ENCODE results near the gene GALNT7.

The GALNT7 gene

DNA sequence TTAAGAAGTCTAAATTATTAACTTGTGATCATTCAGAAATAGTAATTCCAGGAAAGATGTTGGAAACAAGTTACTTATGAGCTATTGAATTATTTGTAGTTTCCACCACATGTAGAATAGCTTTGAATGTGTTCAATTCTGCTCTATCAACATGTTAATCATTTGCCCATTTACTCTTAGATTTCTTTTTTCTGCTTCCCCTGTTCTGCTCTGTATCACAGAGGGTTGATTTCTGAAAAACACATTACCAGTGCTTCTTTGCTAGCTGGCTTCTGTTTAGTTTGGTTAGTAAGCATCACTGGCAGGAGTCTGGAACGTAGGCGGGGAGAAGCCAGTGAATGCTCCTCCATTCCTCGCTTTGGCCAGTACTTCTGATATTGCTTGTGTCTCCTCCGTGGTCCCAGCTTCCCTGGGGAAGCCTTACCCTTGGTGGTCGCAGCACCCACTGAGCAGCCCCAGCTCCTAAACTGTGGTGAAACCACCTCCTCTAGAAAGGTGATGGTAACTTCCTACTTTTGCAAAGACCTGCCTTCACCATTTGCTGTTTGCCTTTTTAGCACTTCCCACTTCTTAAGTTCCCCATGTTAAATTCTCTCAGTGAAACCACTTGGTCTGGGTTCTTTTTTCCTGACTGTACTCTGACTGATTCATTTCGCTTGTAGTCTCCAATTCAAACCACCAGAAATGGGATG is 40.3 kb upstream of the GALNT7 start:
- DNase-seq, result no peak
- in situ Hi-C loops (cut with HindIII; ENCODE audit: low pct_ligation_motif_present, low sequenced_read_pairs), result no loop called here

DNA sequence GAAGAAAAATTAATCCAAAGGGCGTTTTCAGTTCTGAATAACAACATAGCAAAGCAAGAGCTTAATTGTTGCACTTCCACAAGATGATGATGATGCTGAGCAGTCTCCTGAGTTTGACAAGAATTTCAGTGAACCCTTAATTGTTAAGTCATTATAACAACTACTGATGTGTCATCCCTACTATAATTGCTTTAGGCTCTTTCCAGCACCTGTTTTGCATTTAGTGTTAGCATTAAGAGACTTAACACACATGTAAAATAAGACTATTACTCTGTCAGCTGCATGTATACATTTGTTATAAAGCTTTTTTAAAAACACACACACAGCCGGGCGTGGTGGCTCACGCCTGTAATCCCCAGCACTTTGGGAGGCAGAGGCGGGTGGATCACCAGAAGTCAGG is 37.9 kb upstream of the GALNT7 start:
- DNase-seq, result no peak
- no peak overlapping the region for H3K4me3 ChIP-seq (ENCODE audit: low read depth, low read length)
- TF ChIP-seq, protein P1, sequence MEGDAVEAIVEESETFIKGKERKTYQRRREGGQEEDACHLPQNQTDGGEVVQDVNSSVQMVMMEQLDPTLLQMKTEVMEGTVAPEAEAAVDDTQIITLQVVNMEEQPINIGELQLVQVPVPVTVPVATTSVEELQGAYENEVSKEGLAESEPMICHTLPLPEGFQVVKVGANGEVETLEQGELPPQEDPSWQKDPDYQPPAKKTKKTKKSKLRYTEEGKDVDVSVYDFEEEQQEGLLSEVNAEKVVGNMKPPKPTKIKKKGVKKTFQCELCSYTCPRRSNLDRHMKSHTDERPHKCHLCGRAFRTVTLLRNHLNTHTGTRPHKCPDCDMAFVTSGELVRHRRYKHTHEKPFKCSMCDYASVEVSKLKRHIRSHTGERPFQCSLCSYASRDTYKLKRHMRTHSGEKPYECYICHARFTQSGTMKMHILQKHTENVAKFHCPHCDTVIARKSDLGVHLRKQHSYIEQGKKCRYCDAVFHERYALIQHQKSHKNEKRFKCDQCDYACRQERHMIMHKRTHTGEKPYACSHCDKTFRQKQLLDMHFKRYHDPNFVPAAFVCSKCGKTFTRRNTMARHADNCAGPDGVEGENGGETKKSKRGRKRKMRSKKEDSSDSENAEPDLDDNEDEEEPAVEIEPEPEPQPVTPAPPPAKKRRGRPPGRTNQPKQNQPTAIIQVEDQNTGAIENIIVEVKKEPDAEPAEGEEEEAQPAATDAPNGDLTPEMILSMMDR (IDR thresholded peaks at IDR 0.05; ENCODE audit: low read depth, low read length, missing control alignments), result no peak
- H3K27me3 ChIP-seq (replicated peaks), result no peaks in the 10 kb centered on the region
- no peaks in the 10 kb centered on the region for H3K36me3 ChIP-seq (replicated peaks)
- in situ Hi-C loops (cut with HindIII; ENCODE audit: low pct_ligation_motif_present, low sequenced_read_pairs), result no loop called here
- no peak overlapping the region for H3K27ac ChIP-seq

More for the DNA sequence above, 40.3 kb upstream of the GALNT7 start:
- Histone ChIP-seq H3K27ac (no peak overlapping the region), H3K4me3 (ENCODE audit: low read depth, low read length) (no peak overlapping the region), H3K36me3 (replicated peaks) (no peaks in the 10 kb centered on the region), H3K27me3 (replicated peaks) (no peaks in the 10 kb centered on the region)
- TF ChIP-seq, protein P1 (IDR thresholded peaks at IDR 0.05; ENCODE audit: low read depth, low read length, missing control alignments), result no peak

DNA sequence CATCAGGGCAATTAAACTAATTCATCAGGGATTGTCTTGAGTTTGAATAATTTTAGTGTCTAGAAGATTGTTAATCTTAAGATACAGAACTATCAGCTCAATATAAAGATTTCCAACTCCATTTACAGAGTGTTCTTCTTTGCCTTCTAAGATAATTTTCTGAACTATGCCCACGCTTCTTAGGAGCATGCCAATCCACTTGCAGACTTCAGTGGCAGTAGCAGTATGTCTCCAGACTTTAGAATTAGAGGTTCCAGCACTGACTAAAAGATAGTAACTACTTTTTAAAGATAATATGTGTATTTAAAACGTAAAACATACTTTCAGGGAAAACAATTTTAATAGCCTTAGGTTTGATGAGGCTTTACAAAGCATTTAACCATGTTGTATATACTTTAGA is 34.2 kb upstream of the GALNT7 start:
- H3K27me3 ChIP-seq (replicated peaks), result no peaks in the 10 kb centered on the region
- no peak overlapping the region for H3K27ac ChIP-seq
- no peak overlapping the region for H3K4me3 ChIP-seq (ENCODE audit: low read depth, low read length)
- no peak for DNase-seq
- H3K36me3 ChIP-seq (replicated peaks), result no peaks in the 10 kb centered on the region
- in situ Hi-C loops (cut with HindIII; ENCODE audit: low pct_ligation_motif_present, low sequenced_read_pairs), result no loop called here
- TF ChIP-seq, protein P1 (IDR thresholded peaks at IDR 0.05; ENCODE audit: low read depth, low read length, missing control alignments), result no peak

DNA sequence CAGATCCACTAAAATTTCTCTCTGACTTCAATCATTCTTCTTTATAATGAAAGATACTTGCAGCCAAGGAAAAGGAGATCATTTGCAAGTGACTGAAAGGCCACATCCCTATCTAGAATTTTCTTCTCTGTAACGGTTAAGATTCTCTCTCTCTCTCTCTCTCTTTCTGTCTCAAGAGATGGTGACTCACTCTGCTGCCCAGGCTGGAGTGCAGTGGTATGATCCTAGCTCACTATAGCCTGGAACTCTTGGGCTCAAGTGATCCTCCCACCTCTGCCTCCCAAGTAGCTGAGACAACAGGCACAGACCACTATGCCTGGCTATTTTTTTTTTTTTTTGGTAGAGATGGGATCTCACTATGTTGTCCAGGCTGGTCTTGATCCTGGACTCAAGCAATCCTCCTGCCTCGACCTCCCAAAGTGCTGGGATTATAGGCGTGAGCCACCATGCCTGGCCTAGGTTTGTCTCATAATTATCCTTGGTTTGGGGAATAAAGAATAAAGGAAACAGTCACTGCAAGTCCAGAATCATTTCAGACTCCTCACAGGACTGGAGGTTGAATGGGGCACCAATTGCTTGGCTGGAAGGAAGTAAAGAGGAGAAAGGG is 33.3 kb upstream of the GALNT7 start:
- no peaks in the 10 kb centered on the region for H3K36me3 ChIP-seq (replicated peaks)
- H3K27ac ChIP-seq, result no peak overlapping the region
- TF ChIP-seq, protein P1 (IDR thresholded peaks at IDR 0.05; ENCODE audit: low read depth, low read length, missing control alignments), result no peak
- no peak overlapping the region for H3K4me3 ChIP-seq (ENCODE audit: low read depth, low read length)
- in situ Hi-C loops (cut with HindIII; ENCODE audit: low pct_ligation_motif_present, low sequenced_read_pairs), result no loop called here
- no peaks in the 10 kb centered on the region for H3K27me3 ChIP-seq (replicated peaks)
- DNase-seq, result peak; percentile 62

GRCh38 chr4:173138624-173139023 is 30.0 kb upstream of the GALNT7 start:
- no peaks in the 10 kb centered on the region for H3K36me3 ChIP-seq (replicated peaks)
- TF ChIP-seq, protein P1 (IDR thresholded peaks at IDR 0.05; ENCODE audit: low read depth, low read length, missing control alignments), result no peak
- H3K27ac ChIP-seq, result no peak overlapping the region
- in situ Hi-C loops (cut with HindIII; ENCODE audit: low pct_ligation_motif_present, low sequenced_read_pairs), result no loop called here
- H3K4me3 ChIP-seq (ENCODE audit: low read depth, low read length), result no peak overlapping the region
- no peak for DNase-seq
- H3K27me3 ChIP-seq (replicated peaks), result no peaks in the 10 kb centered on the region

All from brain microvascular endothelial cell (primary cell).